ENCODE data around the gene DAND5.
"Not testable (repeated sequence)": the region's sequence is repeated elsewhere in the genome, so short reads cannot be mapped to it uniquely, and the experiment has no call there.

The DAND5 gene

DNA sequence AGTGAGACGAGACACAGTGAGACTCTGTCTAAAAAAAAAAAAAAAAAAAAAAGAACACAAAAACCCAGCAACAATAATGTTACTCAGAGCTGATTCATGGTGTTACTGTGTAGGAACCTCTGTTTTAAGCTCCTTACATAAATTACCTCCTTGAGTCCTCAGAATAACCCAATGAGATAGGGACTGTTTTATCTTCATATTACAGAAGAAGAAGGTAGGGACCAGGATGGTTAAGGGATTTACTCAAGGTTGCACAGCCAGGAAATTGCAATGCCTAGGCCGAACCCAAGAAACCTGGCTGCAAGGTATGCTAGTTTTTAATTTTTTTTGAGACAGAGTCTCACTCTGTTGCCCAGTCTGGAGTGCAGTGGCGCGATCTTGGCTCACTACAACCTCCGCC, 1.5 kb upstream of the DAND5 start:
- DNase-seq = no peak

DNA sequence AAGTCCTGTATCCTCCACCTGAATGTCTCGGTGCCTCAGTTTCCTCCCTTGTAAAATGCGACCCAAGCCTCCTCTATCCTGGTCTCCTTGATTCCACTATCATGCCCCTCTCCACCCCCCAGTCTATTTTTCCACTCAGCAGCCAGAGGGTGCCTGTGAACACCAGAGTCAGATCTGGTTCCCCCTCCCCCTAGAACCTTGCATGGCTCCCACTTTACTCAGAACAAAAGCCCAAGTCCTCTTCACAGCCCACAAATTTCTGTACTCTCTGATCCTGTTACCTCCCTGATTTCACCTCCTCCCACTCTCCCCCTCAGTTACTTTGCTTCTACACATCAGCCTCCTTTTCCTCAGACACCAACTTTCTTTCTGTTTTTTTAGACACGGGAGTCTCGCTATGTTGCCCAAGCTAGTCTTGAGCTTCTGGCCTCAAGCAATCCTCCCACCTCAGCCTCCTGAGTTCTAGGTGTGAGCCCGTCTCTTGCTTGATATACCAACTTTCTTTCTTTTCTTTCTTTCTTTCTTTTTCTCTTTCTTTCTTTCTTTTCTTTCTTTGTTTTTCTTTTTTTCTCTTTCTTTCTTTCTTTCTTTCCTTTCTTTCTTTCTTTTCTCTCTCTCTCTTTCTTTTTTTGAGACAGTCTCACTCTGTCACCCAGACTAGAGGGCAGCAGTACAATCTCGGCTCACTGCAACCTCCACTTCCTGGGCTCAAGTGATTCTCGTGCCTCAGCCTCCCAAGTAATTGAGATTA, 869 bp downstream of the DAND5 start:
- DNase-seq = no peak

DNA sequence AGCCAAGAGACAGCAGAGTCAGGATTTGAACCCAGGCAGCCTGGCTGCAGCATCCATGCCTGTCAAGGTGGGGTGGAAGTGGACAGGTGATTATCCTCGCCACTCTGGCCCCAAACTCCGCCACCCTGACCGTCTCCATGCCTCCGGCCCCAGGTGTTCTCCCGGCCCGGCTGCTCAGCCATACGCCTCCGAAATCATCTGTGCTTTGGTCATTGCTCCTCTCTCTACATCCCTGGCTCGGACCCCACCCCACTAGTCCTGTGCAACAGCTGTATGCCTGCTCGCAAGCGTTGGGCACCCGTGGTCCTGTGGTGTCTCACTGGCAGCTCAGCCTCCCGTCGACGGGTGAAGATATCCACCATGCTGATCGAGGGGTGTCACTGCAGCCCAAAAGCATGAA, 3.9 kb downstream of the DAND5 start:
- no peak for DNase-seq

DNA sequence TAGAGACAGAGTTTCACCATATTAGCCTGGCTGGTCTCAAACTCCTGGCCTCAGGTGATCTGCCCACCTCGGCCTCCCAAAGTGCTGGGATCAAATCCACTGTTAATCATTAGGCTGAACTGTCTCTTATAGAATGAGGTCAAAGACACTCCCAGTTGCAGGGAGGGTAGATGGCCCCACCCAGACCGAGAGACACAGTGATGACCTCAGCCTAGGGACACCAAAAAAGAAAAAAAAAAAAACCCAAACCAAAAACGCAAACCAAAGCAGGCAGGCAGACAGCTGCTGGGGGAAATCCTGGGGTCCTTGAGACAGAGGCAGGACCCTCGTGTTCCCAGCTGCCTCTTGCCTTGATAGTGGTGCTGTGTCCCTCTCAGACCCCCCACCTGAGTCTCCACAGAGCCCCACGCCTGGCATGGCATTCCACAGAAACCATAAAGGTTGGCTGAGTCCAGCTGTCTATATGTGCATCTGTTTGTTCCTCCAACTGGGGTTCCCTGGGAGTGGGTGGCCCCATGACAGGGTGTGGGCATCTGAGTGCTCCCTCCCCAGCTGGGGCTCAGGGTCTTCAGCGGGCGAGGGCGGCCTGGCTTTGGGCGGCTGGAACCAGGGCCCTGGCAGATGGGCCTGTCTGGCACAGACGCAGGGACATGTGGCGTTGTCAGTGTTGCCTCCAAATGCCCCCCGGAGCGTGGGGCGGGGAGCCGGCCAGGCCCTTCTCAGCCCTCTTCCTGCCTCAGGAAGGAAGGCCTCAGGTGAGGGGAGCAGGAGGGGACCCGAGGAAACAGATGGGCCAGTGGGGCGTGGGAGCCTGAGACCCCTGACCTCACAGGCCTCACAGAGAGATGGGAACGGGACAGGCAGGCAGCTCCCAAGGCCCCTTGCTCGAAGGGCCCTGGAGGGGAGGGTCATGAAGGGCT, 5.2 kb downstream of the DAND5 start:
- no peak for DNase-seq

DNA sequence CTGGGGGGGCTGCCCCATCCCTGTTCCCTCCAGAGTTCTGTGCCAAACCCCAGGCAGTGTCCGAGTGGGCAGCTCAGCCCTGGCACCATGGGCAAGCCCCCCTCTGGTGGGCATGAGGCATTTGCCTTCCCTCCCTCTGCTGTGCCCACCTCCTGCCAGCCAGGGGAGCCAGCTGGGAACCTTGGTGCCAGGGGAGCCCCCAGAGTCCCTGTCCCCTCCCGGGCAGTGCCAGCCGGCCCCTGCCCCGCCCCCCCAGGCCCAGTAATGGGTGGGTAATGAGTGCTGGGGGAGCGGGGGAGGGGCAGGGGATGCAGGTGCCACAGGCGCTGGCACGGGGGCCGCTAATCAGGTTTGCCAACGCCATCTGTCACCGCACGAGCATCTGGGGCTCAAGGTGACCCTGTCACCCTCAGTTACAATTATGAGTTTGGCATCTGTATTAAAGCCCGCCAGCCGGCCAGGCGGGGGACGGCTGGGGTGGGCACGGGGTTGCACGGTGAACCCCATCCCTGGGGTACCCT, 5.9 kb downstream of the DAND5 start:
- no peak for DNase-seq

DNA sequence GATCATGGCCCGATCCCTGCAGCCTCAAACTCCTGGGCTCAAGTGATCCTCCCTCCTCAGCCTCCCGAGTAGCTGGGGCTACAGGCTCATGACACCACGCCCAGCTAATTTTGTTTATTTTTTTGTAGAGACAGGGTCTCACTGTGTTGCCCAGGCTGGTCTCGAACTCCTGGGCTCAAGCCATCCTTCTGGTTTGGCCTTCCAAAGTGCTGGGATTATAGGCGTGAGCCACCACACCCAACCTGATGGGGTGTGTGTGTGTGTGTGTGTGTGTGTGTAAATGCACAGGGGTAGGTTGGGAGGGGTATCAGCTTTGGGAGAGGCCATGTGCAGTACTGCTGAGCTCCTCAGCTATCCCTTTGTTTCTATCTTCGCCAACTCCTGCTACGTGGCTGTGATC, 6.7 kb downstream of the DAND5 start:
- DNase-seq = not testable (repeated sequence)

DNA sequence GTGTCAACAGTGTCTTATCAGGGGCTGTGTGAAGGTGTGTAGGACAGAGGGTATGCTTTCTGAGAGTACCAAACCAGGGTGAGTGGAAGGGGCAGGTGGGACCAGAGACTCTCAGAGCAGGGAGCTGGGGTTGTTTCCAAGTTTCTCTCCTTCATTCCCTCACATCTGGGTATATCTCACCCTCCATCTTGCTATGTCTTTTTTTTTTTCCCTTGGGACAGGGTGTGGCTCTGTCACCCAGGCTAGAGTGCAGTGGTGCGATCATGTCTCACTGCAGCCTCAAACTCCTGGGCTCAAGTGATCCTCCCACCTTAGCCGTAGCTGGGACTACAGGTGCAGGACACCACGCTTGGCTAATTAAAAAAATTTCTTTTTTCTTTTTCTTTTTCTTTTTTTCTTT, 10.6 kb downstream of the DAND5 start:
- no peak for DNase-seq

DNA sequence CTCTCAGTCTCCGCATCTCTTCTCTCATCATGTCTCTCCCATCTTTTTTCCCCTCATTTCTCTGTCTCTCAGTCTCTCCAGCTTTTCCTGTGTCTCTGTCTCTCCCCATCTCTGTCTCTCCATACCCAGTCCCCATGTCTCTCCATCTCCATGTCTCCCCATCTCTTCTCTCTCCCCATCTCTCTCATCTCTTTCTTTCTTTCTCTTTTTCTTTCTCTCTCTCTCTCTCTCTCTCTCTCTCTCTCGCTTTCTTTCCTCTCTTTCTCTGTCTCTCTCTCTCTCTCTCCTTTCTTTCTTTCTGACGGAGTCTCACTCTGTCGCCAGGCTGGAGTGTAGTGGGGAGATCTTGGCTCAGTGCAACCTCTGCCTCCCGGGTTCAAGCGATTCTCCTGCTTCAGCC, 13.3 kb downstream of the DAND5 start:
- no peak for DNase-seq

DNA sequence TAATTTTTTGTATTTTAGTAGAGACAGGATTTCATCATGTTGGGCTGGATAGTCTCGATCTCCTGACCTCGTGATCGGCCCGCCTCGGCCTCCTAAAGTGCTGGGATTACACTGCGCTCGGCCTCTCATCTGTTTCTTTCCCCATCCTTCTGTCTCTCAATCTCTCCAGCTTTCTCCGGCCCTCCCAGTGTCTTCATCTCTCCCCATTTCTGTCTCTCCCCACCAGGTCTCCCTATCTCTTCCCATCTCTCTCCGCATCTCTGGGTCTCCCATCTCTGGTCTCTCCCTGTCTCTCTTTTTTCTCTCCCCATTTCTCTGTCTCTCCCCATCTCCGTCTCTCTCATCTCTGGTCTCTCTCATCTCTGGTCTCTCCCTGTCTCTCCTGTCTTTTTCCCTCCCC, 13.7 kb downstream of the DAND5 start:
- DNase-seq = no peak

DNA sequence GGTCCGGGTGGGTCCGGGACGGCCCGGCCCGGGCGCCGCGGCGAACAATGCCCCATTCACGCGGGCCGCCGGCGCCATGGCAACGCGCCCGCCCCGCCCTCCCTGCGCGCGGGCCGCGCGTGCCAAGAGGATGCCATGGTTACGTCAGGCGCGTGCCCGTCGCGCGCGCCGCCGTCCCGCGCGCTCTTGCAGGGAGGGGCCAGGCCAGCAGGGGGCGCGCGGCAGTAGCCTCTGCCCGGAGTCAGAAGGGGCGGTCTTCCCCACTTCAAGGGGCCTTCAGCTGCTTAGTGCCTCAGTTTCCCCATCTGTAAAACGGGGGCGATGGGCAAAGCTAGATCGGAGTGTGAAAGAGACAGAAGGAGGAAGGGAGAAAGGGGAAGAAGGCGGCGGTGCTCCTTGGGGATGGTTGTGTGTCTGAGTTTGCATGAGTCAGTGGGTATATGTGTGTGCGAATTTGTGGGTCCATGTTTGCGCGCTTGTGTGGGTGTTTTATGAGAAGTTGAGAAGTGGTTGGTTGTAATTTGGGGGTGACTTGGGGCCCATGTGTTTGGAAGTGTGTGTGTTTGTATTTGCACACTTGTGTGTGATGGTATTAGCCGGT, 14.3 kb downstream of the DAND5 start:
- DNase-seq = peak; percentile 65

DNA sequence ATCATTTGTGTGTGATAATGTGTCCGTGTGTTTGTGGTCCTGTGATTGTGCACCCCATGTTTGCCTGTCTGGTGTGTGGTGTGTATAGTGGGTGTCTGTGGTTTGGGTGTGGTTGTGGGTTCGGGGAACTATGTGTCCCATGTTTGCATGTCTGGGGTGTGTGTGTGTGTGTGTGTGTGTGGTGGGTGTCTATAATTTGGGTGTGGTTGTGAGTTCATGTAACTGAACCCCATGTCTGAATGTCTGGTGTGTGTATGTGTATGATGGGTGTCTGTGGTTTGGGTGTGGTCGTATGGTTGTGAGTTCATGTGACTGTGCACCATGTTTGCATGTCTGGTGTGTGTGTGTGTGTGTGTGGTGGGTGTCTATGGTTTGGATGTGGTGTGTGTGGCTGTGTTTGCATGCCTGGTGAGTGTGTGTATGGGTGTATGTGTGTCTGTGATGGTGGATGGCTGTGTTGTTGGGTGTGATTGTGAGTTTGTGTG, 14.8 kb downstream of the DAND5 start:
- DNase-seq = no peak

DNA sequence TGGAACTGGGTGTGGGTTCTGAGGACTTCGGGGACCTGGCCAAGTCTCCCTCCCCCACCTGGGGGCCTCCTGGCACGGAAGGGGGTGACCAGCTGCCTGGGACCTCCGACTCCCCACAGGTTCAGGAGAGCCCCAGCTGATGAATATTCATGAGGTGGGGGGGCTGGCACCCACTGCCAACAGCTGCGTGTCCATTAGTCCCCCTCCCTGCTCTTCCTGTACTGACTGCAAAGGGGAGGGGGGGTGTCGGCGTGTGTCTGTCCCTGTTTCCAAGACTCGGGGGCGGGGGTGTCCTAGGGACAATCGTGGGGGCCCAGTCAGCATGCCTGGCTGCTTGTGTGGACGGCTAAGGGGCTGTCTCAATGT, 15.3 kb downstream of the DAND5 start:
- DNase-seq = peak; percentile 42

DNA sequence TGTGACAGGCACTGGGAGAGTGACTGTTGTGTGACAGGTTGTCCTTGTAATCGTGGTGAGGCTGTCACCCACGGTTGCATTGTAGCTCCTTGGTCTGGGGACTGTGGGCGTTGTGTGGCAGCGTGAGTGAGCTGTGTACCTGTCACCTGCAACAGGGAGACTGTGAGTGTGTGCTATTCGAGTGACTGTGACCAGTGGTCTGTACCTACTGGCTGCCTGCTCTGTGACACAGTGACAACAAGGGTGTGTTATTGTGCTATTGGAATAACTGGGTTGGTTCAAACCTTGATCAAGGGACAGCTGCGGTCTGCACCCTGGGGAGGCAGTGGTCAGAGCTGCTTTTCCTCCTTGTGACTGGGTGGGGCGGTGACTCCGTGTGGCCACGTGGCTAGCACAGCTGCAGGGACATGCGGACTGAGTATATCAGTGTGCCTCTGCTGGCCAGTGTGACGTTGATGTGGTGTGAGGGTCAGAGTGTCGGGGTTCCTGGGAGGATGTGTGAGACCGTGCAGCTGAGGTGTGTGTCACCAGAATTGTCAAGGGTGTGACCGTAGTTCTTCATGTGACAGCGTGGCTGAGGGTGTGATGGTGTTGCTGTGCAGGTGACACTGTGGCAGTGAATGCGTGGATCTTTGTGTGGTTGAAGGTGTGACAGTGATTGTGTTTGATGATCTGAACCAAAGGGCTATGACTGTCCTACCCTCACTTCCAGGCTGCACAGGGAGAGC, 15.8 kb downstream of the DAND5 start:
- DNase-seq = peak; percentile 78

DNA sequence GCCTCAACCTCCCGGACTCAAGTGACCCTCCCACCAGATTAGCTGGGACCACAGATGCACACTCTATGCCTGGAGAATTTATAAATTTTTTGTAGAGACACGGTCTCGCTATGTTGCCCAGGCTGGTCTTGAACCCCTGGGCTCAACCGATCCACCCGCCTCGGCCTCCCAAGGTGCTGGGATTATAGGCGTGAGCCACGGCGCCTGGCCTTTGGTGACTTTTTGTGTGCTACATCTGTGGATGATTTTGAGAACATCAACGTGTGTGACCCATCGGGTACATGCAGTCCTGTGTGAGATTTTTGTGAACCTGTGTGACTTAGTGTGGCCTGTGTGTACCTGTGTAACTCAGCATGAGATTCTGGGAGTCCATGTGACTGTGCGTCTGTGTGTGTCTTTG, 17.4 kb downstream of the DAND5 start:
- no peak for DNase-seq

DNA sequence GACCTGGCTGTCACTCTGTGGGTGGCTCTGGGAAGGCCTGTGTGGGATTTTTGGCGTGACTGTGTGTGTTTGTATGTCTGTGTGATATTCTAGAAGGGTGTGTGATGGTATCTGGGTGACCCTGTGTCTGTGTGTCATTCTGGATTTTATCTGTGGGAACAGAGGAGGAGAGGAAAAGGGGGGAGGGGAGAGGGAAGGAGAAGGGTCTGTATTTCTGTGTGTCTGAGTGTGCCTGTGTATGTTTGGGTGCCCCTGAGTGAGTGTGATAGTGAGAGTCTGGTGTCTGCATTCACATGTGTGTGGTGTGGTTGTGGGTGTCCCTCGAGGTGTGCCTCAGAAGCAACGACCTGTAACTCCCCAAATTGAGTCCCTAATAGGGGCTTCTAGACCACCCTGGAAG, 17.8 kb downstream of the DAND5 start:
- no peak for DNase-seq

DNA sequence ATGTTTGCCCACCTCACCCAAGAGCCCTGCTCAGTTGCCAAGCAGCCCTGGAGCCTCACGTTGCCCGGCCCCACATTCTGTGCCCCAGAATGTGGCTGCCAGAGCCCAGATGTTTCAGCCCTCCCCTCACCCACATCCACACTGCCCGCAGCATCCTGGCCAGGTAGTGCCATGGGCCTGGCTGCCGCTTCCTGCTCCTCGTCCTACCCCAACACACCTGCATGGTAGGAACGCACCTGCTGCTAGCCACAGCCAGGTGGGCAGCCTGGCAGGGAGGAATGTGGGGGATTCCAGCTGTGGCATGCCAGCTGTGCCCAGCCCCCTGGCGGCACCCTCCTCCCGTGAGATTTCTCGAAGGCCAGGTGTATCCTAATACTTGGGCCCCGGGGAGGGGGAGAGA, 18.4 kb downstream of the DAND5 start:
- DNase-seq = peak; percentile 30

DNA sequence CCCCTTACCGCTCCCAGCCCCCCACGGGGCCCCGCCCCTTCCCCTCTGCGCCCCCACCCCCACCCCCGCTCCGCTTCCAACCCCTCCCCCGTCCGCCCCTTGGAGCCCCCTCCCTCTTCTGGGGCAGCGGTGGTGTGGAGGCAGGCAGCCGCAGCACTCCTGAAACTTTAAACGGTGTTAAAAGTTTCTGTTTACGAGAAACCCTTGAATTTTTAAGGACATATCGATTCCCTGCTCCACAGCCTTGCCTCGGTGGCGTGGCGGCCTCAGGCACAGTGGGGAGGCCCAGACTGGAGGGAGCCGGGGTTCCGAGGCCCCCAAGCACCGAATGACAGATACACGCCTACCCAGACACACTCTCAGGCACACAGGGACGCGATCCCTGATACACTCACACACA, 21.1 kb downstream of the DAND5 start:
- no peak for DNase-seq

DNA sequence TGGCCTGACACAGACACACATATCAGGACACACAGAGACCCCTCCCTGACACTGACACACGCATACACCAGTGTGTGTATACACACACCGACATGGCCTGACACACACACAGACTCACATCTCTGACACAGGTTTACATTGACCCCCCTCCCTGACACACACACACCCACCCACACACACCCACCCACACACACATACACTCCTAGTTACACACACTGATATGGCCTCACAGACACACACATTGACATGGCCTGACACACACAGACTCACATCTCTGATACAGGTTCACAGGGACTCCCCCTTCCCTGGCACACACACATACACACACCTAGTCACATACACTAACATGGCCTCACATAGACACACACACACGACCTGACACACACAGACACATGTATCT, 21.5 kb downstream of the DAND5 start:
- DNase-seq = no peak

DNA sequence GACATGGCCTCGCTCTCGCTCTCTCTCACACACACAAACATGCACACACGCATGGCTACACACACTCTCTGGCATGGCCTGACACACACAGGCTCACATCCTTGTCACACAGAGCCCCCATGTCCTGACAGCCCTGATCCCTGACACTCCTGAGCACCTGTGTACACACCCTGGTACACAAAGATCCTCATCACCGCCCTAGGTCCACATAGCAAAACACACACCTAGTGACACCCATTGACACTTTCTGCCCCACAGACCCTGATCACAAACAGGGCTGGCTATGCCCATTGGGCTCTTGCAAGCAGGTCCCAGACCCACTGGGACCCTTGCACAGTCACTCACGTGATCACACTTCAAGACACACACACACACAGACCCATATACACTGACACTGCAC, 21.9 kb downstream of the DAND5 start:
- DNase-seq = no peak

DNA sequence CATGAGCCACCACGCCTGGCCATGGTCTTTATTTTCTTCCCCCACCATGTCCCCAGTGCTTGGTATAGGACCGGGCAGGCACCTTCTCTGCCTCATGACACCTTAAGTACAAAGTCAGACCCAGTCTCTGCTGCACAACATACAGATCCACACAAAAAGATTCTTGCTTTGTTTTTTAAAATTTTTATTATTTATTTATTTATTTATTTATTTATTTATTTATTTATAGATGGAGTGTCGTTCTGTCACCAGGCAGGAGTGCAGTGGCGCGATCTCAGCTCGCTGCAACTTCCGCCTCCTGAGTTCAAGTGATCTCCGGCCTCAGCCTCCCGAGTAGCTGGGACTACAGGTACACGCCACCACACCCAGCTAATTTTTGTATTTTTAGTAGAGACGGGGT, 23.4 kb downstream of the DAND5 start:
- no peak for DNase-seq

DNA sequence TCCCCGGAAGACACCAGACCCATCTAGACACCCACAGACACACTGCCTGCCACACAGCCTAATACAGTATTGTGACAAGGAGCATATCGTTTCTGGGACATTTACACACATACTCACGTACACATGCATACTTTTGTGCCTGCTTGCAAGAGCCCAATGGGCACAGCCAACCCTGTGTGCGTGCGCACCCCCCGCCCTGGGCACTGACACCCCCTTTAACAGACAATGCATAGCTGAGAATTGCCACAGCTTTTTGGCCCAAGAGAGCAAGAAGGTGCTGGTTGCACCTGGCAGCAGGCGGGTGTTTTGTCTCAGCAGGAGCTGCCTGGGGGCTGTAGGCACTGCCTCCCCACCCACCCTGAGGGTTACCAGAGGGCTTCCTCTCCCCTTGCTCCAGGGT, 24.2 kb downstream of the DAND5 start:
- no peak for DNase-seq

DNA sequence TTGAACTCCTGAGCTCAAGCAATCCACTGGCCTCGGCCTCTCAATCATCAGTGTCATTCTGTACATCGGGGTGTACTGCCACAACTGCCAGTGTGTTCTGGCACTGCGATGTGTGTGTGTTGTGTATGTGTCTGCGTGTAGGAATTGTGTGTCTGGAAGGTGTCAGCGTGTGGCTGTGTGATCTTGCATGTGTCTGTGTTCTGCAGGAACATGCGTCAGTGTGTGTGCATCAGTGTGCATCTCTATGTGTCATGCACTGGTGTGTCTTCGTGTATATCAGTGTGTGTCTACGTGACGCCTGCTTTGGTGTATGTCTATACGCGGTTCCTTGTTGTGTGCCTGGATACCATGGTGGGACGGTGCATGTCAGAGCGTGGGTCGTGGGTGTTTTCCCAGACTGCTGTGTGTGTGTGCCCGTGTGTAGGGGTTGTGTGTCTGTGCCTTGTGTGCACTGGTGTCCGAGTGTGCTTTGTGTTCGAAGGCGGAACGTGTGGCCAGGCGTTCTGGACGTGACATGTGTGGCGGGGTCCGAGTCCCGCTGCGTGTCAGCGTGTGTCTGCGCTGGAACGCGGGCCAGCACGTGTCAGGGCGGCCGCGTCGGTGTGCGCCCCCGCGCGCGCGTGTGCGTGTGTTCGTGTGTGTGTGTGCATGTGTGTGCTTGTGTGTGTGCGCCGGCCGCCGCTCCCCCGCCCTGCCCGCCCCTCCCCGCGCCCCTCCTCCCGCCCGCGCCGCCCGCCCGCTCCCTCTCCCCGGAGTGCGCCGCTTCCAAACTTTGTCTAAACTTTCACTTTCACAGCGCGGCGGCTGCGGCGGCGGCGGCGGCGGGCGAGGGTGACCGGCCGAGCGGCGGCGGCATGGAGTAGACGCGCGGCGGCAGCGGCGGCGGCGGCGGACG, 25.6 kb downstream of the DAND5 start, which contains the start of gene NFIX:
Gene NFIX, plus strand, starts transcription at position 775 of the 895 bp plus-strand sequence. CDS start 363 bp downstream, outside the sequence.
- DNase-seq = no peak
